CD4-positive, alpha-beta memory T cell (primary cell): Measurements from ENCODE around the gene COPS7A. TPM values are rescaled to one million over a fixed set of nuclear protein-coding genes. Genes with fewer than 3 reads are reported as not detected.
"Not testable (repeated sequence)": the region's sequence is repeated elsewhere in the genome, so short reads cannot be mapped to it uniquely, and the experiment has no call there.

Source experiments
- CTCF ChIA-PET: fragments of 350-600 bp; sonication (Branson Sonifier 250); formaldehyde crosslinking; loops from one replicate; lab custom pipeline; 2021; ENCODE audit warnings: inconsistent platforms; ENCODE audit not compliant: partially characterized antibody; lab: Charles Lee
- POLR2A ChIA-PET: fragments of 350-600 bp; sonication (Branson Sonifier 250); formaldehyde crosslinking; loops from one replicate; lab custom pipeline; 2021; ENCODE audit not compliant: partially characterized antibody; lab: Charles Lee
- DNase-seq, 5 donors: peaks; one replicate each; pipeline versions ENCODE4 v3.0.0 to v3.0.0-alpha.2; 2020 to 2022; ENCODE audit warnings: mixed read lengths in 1 of 5
- H3K27ac ChIP-seq: one replicate; pipeline ENCODE4 v1.7.0; 2013; ENCODE audit warnings: low read depth, low read length
- H3K27me3 ChIP-seq: 2 replicates; pipeline ENCODE4 v1.7.0; 2013; ENCODE audit warnings: mild to moderate bottlenecking, low read length, moderate library complexity; ENCODE audit not compliant: insufficient read depth
- H3K36me3 ChIP-seq: 2 replicates; pipeline ENCODE4 v1.7.0; 2013; ENCODE audit warnings: mild to moderate bottlenecking, low read length, moderate library complexity; ENCODE audit not compliant: insufficient read depth
- H3K4me1 ChIP-seq: 2 replicates; pipeline ENCODE4 v1.7.0; 2013; ENCODE audit warnings: mild to moderate bottlenecking, low read length, moderate library complexity; ENCODE audit not compliant: insufficient read depth
- H3K4me3 ChIP-seq, 2 donors: one replicate each; pipeline ENCODE4 v1.7.0; 2013; ENCODE audit warnings: low read length in 2 of 2, mild to moderate bottlenecking in 1 of 2
- H3K9me3 ChIP-seq, 2 donors: one replicate each; pipeline ENCODE4 v1.7.0; 2013; ENCODE audit warnings: low read length in 2 of 2, control low read depth in 1 of 2; ENCODE audit not compliant: control insufficient read depth in 1 of 2
- H3K27ac Mint-ChIP-seq, 7 donors: one replicate each; pipeline ENCODE4 v1.8.0; 2020 to 2021; ENCODE audit warnings: mixed read lengths in 7 of 7, mild to moderate bottlenecking in 6 of 7, inconsistent platforms in 3 of 7, moderate library complexity in 3 of 7
- H3K27me3 Mint-ChIP-seq, 2 donors: one replicate each; pipeline ENCODE4 v1.8.0; 2020 to 2021; ENCODE audit warnings: mixed read lengths in 2 of 2
- H3K36me3 Mint-ChIP-seq, 2 donors: one replicate each; pipeline ENCODE4 v1.8.0; 2020 to 2021; ENCODE audit warnings: mixed read lengths in 2 of 2, inconsistent platforms in 1 of 2, mild to moderate bottlenecking in 1 of 2
- H3K4me1 Mint-ChIP-seq, 4 donors: one replicate each; pipeline ENCODE4 v1.8.0; 2020 to 2021; ENCODE audit warnings: mixed read lengths in 4 of 4, mild to moderate bottlenecking in 1 of 4
- H3K4me3 Mint-ChIP-seq, 8 donors: one replicate each; pipeline ENCODE4 v1.8.0; 2020 to 2021; ENCODE audit warnings: mixed read lengths in 8 of 8, mild to moderate bottlenecking in 7 of 8, moderate library complexity in 6 of 8, inconsistent platforms in 3 of 8
- H3K9me3 Mint-ChIP-seq, 8 donors: one replicate each; pipeline ENCODE4 v1.8.0; 2020 to 2021; ENCODE audit warnings: mixed read lengths in 8 of 8, mild to moderate bottlenecking in 5 of 8, inconsistent platforms in 3 of 8, moderate library complexity in 1 of 8
- intact Hi-C: fragments of 100-400 bp; cut with micrococcal nuclease; formaldehyde crosslinking; loops from one replicate; pipeline ENCODE4 v1.15.1; 2023
- polyA plus RNA-seq, 2 donors: library from polyadenylated mRNA; unstranded; fragments of 300-500 nt; fragmentation: Illumina TruSeq; gene quantifications; one replicate each; pipeline ENCODE4 v1.2.3, GENCODE V29; 2021
- total RNA-seq, 2 experiments: library from RNA; stranded (reverse); gene quantifications; one replicate each; pipeline ENCODE4 v1.2.3, GENCODE V29; 2021

COPS7A gene
- total and polyA plus RNA-seq, 4 experiments from 2014 or later = 36.9 to 48.6 (median 41.2) TPM

- DNase-seq = peak in 4 of 5 donors; percentile 46 to 61 (median 58)
- intact Hi-C loops = no loop called here
- Mint-ChIP-seq H3K27me3 (peaks cover 36 to 42% of the 10 kb centered on the region in 2 donors), H3K36me3 (no peaks in the 10 kb centered on the region), H3K27ac (peak within 1 kb of the TSS in 6 of 7 donors; percentile 19 to 86 (median 72)), H3K9me3 (no peaks in the 10 kb centered on the region), H3K4me3 (peak within 1 kb of the TSS; percentile 66 to 86 (median 82)), H3K4me1 (peaks cover 17 to 37% (median 25%) of the 10 kb centered on the region in 4 donors)
- POLR2A ChIA-PET = interaction anchor here (2.1 to 3.1 kb wide), 2 partner anchors 11 to 23 kb away, joined by 8 to 25 read pairs; partner anchors contain the start of genes COPS7A and ZNF384
- H3K27ac ChIP-seq = peak within 1 kb of the TSS; percentile 30
- peaks cover 18% of the 10 kb centered on the region for H3K4me1 ChIP-seq
- CTCF ChIA-PET = no interaction called here
- H3K27me3 ChIP-seq = peaks cover 17% of the 10 kb centered on the region
- H3K9me3 ChIP-seq = no peaks in the 10 kb centered on the region
- H3K36me3 ChIP-seq = no peaks in the 10 kb centered on the region
- H3K4me3 ChIP-seq = peak within 1 kb of the TSS; percentile 22 to 42
Observed at GRCh38 chr12:6700646-6701051, 23.2 kb upstream of the COPS7A start, which contains the start of gene PIANP. Gene PIANP, minus strand, starts transcription at chr12:6700815. Its CDS starts 2,754 bp downstream, at chr12:6698061.

GRCh38 chr12:6701078-6701768, 22.6 kb upstream of the COPS7A start:
- CTCF ChIA-PET = interaction anchor here (0.5 kb wide), 1 partner anchor 18 kb away, joined by 3 read pairs; no protein-coding TSS in a partner anchor
- Mint-ChIP-seq H3K27ac (peak overlapping the region in 5 of 7 donors; percentile 13 to 79 (median 64)), H3K27me3 (peaks cover 36 to 42% of the 10 kb centered on the region in 2 donors), H3K36me3 (no peaks in the 10 kb centered on the region), H3K4me1 (peaks cover 17 to 37% (median 25%) of the 10 kb centered on the region in 4 donors), H3K9me3 (no peaks in the 10 kb centered on the region), H3K4me3 (peak overlapping the region; percentile 59 to 86 (median 78))
- peaks cover 17% of the 10 kb centered on the region for H3K27me3 ChIP-seq
- H3K4me1 ChIP-seq = peaks cover 18% of the 10 kb centered on the region
- POLR2A ChIA-PET = no interaction called here
- no peak overlapping the region for H3K27ac ChIP-seq
- no peaks in the 10 kb centered on the region for H3K36me3 ChIP-seq
- intact Hi-C loops = no loop called here
- no peak for DNase-seq
- peak overlapping the region; percentile 22 to 42 for H3K4me3 ChIP-seq
- H3K9me3 ChIP-seq = no peaks in the 10 kb centered on the region

GRCh38 chr12:6703631-6704030, 20.2 kb upstream of the COPS7A start:
- H3K27ac ChIP-seq = no peak overlapping the region
- ChIA-PET POLR2A (no interaction called here), CTCF (no interaction called here)
- Mint-ChIP-seq H3K27me3 (peaks cover 36 to 42% of the 10 kb centered on the region in 2 donors), H3K36me3 (no peaks in the 10 kb centered on the region), H3K4me3 (peak overlapping the region in 1 of 8 donors; percentile 63), H3K4me1 (peaks cover 14 to 31% (median 19%) of the 10 kb centered on the region in 4 donors), H3K9me3 (no peaks in the 10 kb centered on the region), H3K27ac (peak overlapping the region in 1 of 7 donors; percentile 23)
- H3K27me3 ChIP-seq = peaks cover 17% of the 10 kb centered on the region
- no peaks in the 10 kb centered on the region for H3K9me3 ChIP-seq
- no peaks in the 10 kb centered on the region for H3K36me3 ChIP-seq
- intact Hi-C loops = no loop called here
- no peak overlapping the region for H3K4me3 ChIP-seq
- no peak for DNase-seq
- H3K4me1 ChIP-seq = peaks cover 14% of the 10 kb centered on the region

- H3K4me3 ChIP-seq, POLR2A ChIA-PET, H3K9me3 Mint-ChIP-seq, CTCF ChIA-PET, H3K4me1 ChIP-seq, H3K27ac ChIP-seq, intact Hi-C loops, H3K27ac Mint-ChIP-seq, H3K27me3 ChIP-seq, H3K9me3 ChIP-seq, H3K36me3 Mint-ChIP-seq, H3K36me3 ChIP-seq, DNase-seq, H3K4me3 Mint-ChIP-seq: not testable (repeated sequence)
- Mint-ChIP-seq H3K27me3 (peaks cover 15 to 27% of the 10 kb centered on the region in 2 donors), H3K4me1 (peaks cover 4 to 13% (median 6%) of the 10 kb centered on the region in 4 donors)
Observed at GRCh38 chr12:6708351-6708750, 15.5 kb upstream of the COPS7A start.

- peak overlapping the region; percentile 46 to 91 (median 76) for H3K4me3 Mint-ChIP-seq
- CTCF ChIA-PET = no interaction called here
Observed at GRCh38 chr12:6708960-6709394, 14.9 kb upstream of the COPS7A start.

GRCh38 chr12:6716031-6716873, 7.6 kb upstream of the COPS7A start:
- H3K9me3 ChIP-seq, intact Hi-C loops, H3K9me3 Mint-ChIP-seq, H3K27me3 Mint-ChIP-seq, H3K4me1 ChIP-seq, H3K27ac Mint-ChIP-seq, H3K36me3 Mint-ChIP-seq, H3K27me3 ChIP-seq, POLR2A ChIA-PET, H3K4me3 ChIP-seq, H3K36me3 ChIP-seq, H3K27ac ChIP-seq, CTCF ChIA-PET, DNase-seq, H3K4me1 Mint-ChIP-seq, H3K4me3 Mint-ChIP-seq: not testable (repeated sequence)

More at GRCh38 chr12:6708960-6709394, 14.9 kb upstream of the COPS7A start:
- peak in 2 of 5 donors; percentile 21 to 62 for DNase-seq
- H3K9me3 Mint-ChIP-seq = no peaks in the 10 kb centered on the region
- H3K4me1 Mint-ChIP-seq = peaks cover 4 to 8% (median 6%) of the 10 kb centered on the region in 4 donors
- no peaks in the 10 kb centered on the region for H3K4me1 ChIP-seq
- POLR2A ChIA-PET = no interaction called here
- no peaks in the 10 kb centered on the region for H3K36me3 Mint-ChIP-seq
- H3K9me3 ChIP-seq = no peaks in the 10 kb centered on the region
- intact Hi-C loops = no loop called here
- H3K36me3 ChIP-seq = no peaks in the 10 kb centered on the region
- H3K27ac Mint-ChIP-seq = peak overlapping the region; percentile 32 to 92 (median 54)
- no peak overlapping the region for H3K4me3 ChIP-seq
- H3K27ac ChIP-seq = no peak overlapping the region
- H3K27me3 Mint-ChIP-seq = peaks cover 11 to 20% of the 10 kb centered on the region in 2 donors
- no peaks in the 10 kb centered on the region for H3K27me3 ChIP-seq
